H9 (cell line): ENCODE measurements around the gene MTOR. TPM values are rescaled to one million over a fixed set of nuclear protein-coding genes. Genes with fewer than 3 reads are reported as not detected.

Source experiments
- DNase-seq: peaks from one replicate; pipeline ENCODE4 v3.0.0-alpha.2; 2017
- H2AFZ ChIP-seq: one replicate; pipeline ENCODE4 v1.6.1; 2013; ENCODE audit warnings: mild to moderate bottlenecking, low read length, control low read depth, moderate library complexity
- H2AK5ac ChIP-seq: 2 replicates; pipeline ENCODE4 v1.6.1; 2013; ENCODE audit warnings: low read length, control low read depth, mixed read lengths; ENCODE audit not compliant: insufficient read length
- H2BK120ac ChIP-seq: one replicate; pipeline ENCODE4 v1.6.1; 2013; ENCODE audit warnings: low read depth, mild to moderate bottlenecking, low read length, control low read depth, inconsistent platforms; ENCODE audit not compliant: poor library complexity, severe bottlenecking
- H2BK12ac ChIP-seq: 2 replicates; pipeline ENCODE4 v1.6.1; 2013; ENCODE audit warnings: low read length, control low read depth, mixed read lengths, low read depth; ENCODE audit not compliant: insufficient read length
- H2BK15ac ChIP-seq: 2 replicates; pipeline ENCODE4 v1.6.1; 2013; ENCODE audit warnings: low read depth, low read length, control low read depth
- H2BK20ac ChIP-seq: one replicate; pipeline ENCODE4 v1.6.1; 2013; ENCODE audit warnings: low read depth, mild to moderate bottlenecking, low read length, control low read depth, inconsistent platforms; ENCODE audit not compliant: poor library complexity, severe bottlenecking
- H2BK5ac ChIP-seq: 2 replicates; pipeline ENCODE4 v1.6.1; 2013; ENCODE audit warnings: low read length, control low read depth, mixed read lengths; ENCODE audit not compliant: insufficient read length
- H3K14ac ChIP-seq: 2 replicates; pipeline ENCODE4 v1.6.1; 2013; ENCODE audit warnings: low read length, control low read depth; ENCODE audit not compliant: insufficient read depth
- H3K18ac ChIP-seq: 2 replicates; pipeline ENCODE4 v1.6.1; 2013; ENCODE audit warnings: low read depth, mild to moderate bottlenecking, mixed read lengths, low read length, control low read depth; ENCODE audit not compliant: insufficient read length
- H3K23ac ChIP-seq: 2 replicates; pipeline ENCODE4 v1.6.1; 2013; ENCODE audit warnings: low read length, control low read depth, mixed read lengths, low read depth; ENCODE audit not compliant: insufficient read length
- H3K23me2 ChIP-seq: 2 replicates; pipeline ENCODE4 v1.6.1; 2013; ENCODE audit warnings: low read depth, mild to moderate bottlenecking, mixed read lengths, low read length, control low read depth; ENCODE audit not compliant: insufficient read length, poor library complexity, severe bottlenecking
- H3K27ac ChIP-seq: 2 replicates; pipeline ENCODE4 v1.5.1; 2013; ENCODE audit warnings: low read length, control low read depth, mixed read lengths, low read depth; ENCODE audit not compliant: insufficient read length
- H3K27me3 ChIP-seq: 2 replicates; pipeline ENCODE4 v1.6.1; 2013; ENCODE audit warnings: low read length, control low read depth, inconsistent platforms; ENCODE audit not compliant: insufficient read depth
- H3K4ac ChIP-seq: 2 replicates; pipeline ENCODE4 v1.6.1; 2013; ENCODE audit warnings: low read depth, mild to moderate bottlenecking, control low read depth, inconsistent platforms, low read length, moderate library complexity
- H3K4me1 ChIP-seq: 2 replicates; pipeline ENCODE4 v1.6.1; 2013; ENCODE audit warnings: low read length, control low read depth, inconsistent platforms; ENCODE audit not compliant: insufficient read depth
- H3K4me2 ChIP-seq: 2 replicates; pipeline ENCODE4 v1.6.1; 2013; ENCODE audit warnings: low read length, control low read depth, mixed read lengths; ENCODE audit not compliant: insufficient read length, insufficient read depth
- H3K56ac ChIP-seq: 2 replicates; pipeline ENCODE4 v1.6.1; 2013; ENCODE audit warnings: low read depth, mild to moderate bottlenecking, mixed read lengths, low read length, control low read depth; ENCODE audit not compliant: insufficient read length
- H3K79me1 ChIP-seq: 2 replicates; pipeline ENCODE4 v1.6.1; 2013; ENCODE audit warnings: low read depth, mild to moderate bottlenecking, moderate library complexity, low read length, control low read depth, inconsistent platforms; ENCODE audit not compliant: insufficient read depth, poor library complexity, severe bottlenecking
- H3K79me2 ChIP-seq: 2 replicates; pipeline ENCODE4 v1.6.1; 2013; ENCODE audit warnings: low read length, control low read depth, inconsistent platforms; ENCODE audit not compliant: insufficient read depth
- H3K9ac ChIP-seq: 2 replicates; pipeline ENCODE4 v1.6.1; 2013; ENCODE audit warnings: low read length, control low read depth, mixed read lengths; ENCODE audit not compliant: insufficient read length; ENCODE audit errors: extremely low read depth
- H3K9me3 ChIP-seq: one replicate; pipeline ENCODE4 v1.6.1; 2013; ENCODE audit warnings: low read depth, low read length, inconsistent platforms; ENCODE audit not compliant: control insufficient read depth
- H3T11ph ChIP-seq: one replicate; pipeline ENCODE4 v1.6.1; 2013; ENCODE audit warnings: mild to moderate bottlenecking, low read length, control low read depth, inconsistent platforms
- H4K20me1 ChIP-seq: one replicate; pipeline ENCODE4 v1.6.1; 2013; ENCODE audit not compliant: control insufficient read depth, insufficient read length, insufficient read depth
- H4K5ac ChIP-seq: 2 replicates; pipeline ENCODE4 v1.6.1; 2013; ENCODE audit warnings: low read depth, mild to moderate bottlenecking, mixed read lengths, low read length, control low read depth; ENCODE audit not compliant: insufficient read length
- H4K8ac ChIP-seq: replicated peaks from 2 replicates; pipeline ENCODE4 v1.6.1; 2013; ENCODE audit warnings: low read length, control low read depth, mixed read lengths, low read depth; ENCODE audit not compliant: insufficient read length
- H4K91ac ChIP-seq: 2 replicates; pipeline ENCODE4 v1.6.1; 2013; ENCODE audit warnings: low read depth, mild to moderate bottlenecking, moderate library complexity, mixed read lengths, low read length, control low read depth; ENCODE audit not compliant: insufficient read length
- H3K27ac Mint-ChIP-seq, 3 experiments: 2 replicates in 2 of 3; 3 replicates in 1 of 3; pipeline ENCODE4 v1.8.0; 2020 to 2021; ENCODE audit warnings: mixed read lengths in 3 of 3, mild to moderate bottlenecking in 1 of 3, moderate library complexity in 1 of 3
- H3K27me3 Mint-ChIP-seq: 2 replicates; pipeline ENCODE4 v1.8.0; 2021; ENCODE audit warnings: low read depth, mild to moderate bottlenecking, moderate library complexity, mixed read lengths
- H3K36me3 Mint-ChIP-seq, 3 experiments: 2 replicates in 2 of 3; 3 replicates in 1 of 3; pipeline ENCODE4 v1.8.0; 2020 to 2021; ENCODE audit warnings: low read depth in 3 of 3, mixed read lengths in 3 of 3; ENCODE audit not compliant: insufficient read depth in 1 of 3
- H3K4me1 Mint-ChIP-seq, 2 experiments: 2 replicates each; pipeline ENCODE4 v1.8.0; 2020; ENCODE audit warnings: mixed read lengths in 2 of 2
- H3K4me3 Mint-ChIP-seq, 2 experiments: 2 replicates in 1 of 2; 3 replicates in 1 of 2; pipeline ENCODE4 v1.8.0; 2020 to 2021; ENCODE audit warnings: mild to moderate bottlenecking in 2 of 2, mixed read lengths in 2 of 2, moderate library complexity in 1 of 2
- H3K9me3 Mint-ChIP-seq, 2 experiments: 2 replicates in 1 of 2; 3 replicates in 1 of 2; pipeline ENCODE4 v1.8.0; 2020; ENCODE audit warnings: mild to moderate bottlenecking in 2 of 2, mixed read lengths in 2 of 2, moderate library complexity in 1 of 2
- CTCF ChIP-seq: fragments of 200-600 bp; sonication (generic); conservative IDR thresholded peaks from 3 replicates; pipeline ENCODE4 v1.8.0; 2021; ENCODE audit warnings: antibody characterized with exemption, mild to moderate bottlenecking
- WGBS: extraction: QIAGEN DNeasy Blood & Tissue Kit; methylation state at CpG from one replicate; pipeline ENCODE4 v1.1.7; 2013; ENCODE audit warnings: missing lambda C conversion rate, low lambda C conversion rate, mixed read lengths; ENCODE audit not compliant: insufficient read length; ENCODE audit errors: extremely low coverage; 5-methylcytosine and 5-hydroxymethylcytosine counted together
- total RNA-seq: library from RNA; stranded (reverse); gene quantifications from 2 replicates; pipeline ENCODE4 v1.2.1, GENCODE V29; 2021

Gene MTOR
- total RNA-seq, 1 experiment from 2014 or later: 67.5 TPM

- Mint-ChIP-seq H3K36me3 (peaks cover 18 to 50% (median 37%) of the 10 kb centered on the region in 3 experiments; a peak in 6 of 7 replicates), H3K27ac (no peak overlapping the region), H3K27me3 (no peaks in the 10 kb centered on the region), H3K4me3 (no peak overlapping the region), H3K4me1 (peaks cover 0 to 2% of the 10 kb centered on the region in 2 experiments; a peak in 2 of 4 replicates), H3K9me3 (no peaks in the 10 kb centered on the region)
- H2AK5ac ChIP-seq: no peak overlapping the region
- no peaks in the 10 kb centered on the region for H3K4me1 ChIP-seq
- H3K27ac ChIP-seq: no peak overlapping the region
- no peak overlapping the region for H3T11ph ChIP-seq
- no peaks in the 10 kb centered on the region for H3K27me3 ChIP-seq
- DNase-seq: no peak
- no peak overlapping the region for H2AFZ ChIP-seq
- no peak overlapping the region for H4K8ac ChIP-seq
- no CpG with 5 or more reads among the region's 3 CpGs for WGBS
- H2BK20ac ChIP-seq: no peak overlapping the region
- no peaks in the 10 kb centered on the region for H4K20me1 ChIP-seq
- H2BK15ac ChIP-seq: no peak overlapping the region
- no peaks in the 10 kb centered on the region for H3K23me2 ChIP-seq
- no peak overlapping the region for H3K4ac ChIP-seq
- no peak overlapping the region for H3K56ac ChIP-seq
- H3K14ac ChIP-seq: no peak overlapping the region
- H3K9ac ChIP-seq: no peak overlapping the region
- TF ChIP-seq CTCF: no peak
- no peak overlapping the region for H3K23ac ChIP-seq
- no peak overlapping the region for H2BK5ac ChIP-seq
- H3K9me3 ChIP-seq: no peaks in the 10 kb centered on the region
- no peaks in the 10 kb centered on the region for H3K79me1 ChIP-seq
- no peaks in the 10 kb centered on the region for H3K79me2 ChIP-seq
- no peak overlapping the region for H4K91ac ChIP-seq
- H3K4me2 ChIP-seq: no peak overlapping the region
- H4K5ac ChIP-seq: no peak overlapping the region
- no peak overlapping the region for H2BK12ac ChIP-seq
- no peak overlapping the region for H3K18ac ChIP-seq
- H2BK120ac ChIP-seq: no peak overlapping the region
These were observed 105.9 kb downstream of the MTOR start for GRCh38 chr1:11156441-11156840.
